K562 (cell line): ENCODE results near the gene SSU72. TPM values are rescaled to one million over a fixed set of nuclear protein-coding genes. Genes with fewer than 3 reads are reported as not detected.
"Not testable (repeated sequence)": the region's sequence is repeated elsewhere in the genome, so short reads cannot be mapped to it uniquely, and the experiment has no call there.

Source experiments
- ATAC-seq: fragments of 200-7000 bp; cut with Tn5 transposase; 3 replicates; pipeline ENCODE4 v1.9.1; 2020; ENCODE audit warnings: moderate library complexity
- BruUV-seq: library from RNA; stranded (reverse); fragments of 400-500 nt; replicated peaks from 2 replicates; lab custom pipeline; 2021; lab: Mats Ljungman, UMichigan
- CTCF ChIA-PET: fragments of 300-600 bp; formaldehyde crosslinking; extraction: SDS; loops from one replicate; lab custom pipeline; 2021; ENCODE audit warnings: low intra/inter-chr PET ratio; lab: Yijun Ruan, JAX
- POLR2A ChIA-PET: fragments of 300-600, 350-650 bp; sonication (Branson Sonifier 250); formaldehyde crosslinking; extraction: SDS; loops from one replicate; lab custom pipeline; 2021; ENCODE audit warnings: antibody characterized with exemption, inconsistent platforms; lab: Yijun Ruan, JAX
- DNase-seq, 4 experiments: peaks; one replicate each; pipeline versions ENCODE4 v3.0.0 to v3.0.0-alpha.2; 2011 to 2018; ENCODE audit warnings: low spot score in 3 of 4, mixed read lengths in 3 of 4; ENCODE audit errors: extremely low read depth in 1 of 4
- FAIRE-seq: peaks from 2 replicates; lab custom pipeline; 2011; peaks lifted over from hg19 to GRCh38; lab: Jason Lieb, UNC
- H2AFZ ChIP-seq: 2 replicates; pipeline ENCODE4 v1.6.0; 2011; ENCODE audit warnings: low read depth, low read length, control low read depth, inconsistent platforms
- H3K27ac ChIP-seq: fragments of 200-600 bp; 3 replicates; pipeline ENCODE4 v1.8.0; 2011; ENCODE audit warnings: low read depth, mild to moderate bottlenecking, control low read depth, inconsistent platforms, low read length, moderate library complexity, mixed read lengths; ENCODE audit errors: extremely low read depth
- H3K27me3 ChIP-seq, 2 experiments: fragments of 300-600 bp in 1 of 2; 2 replicates in 1 of 2; 3 replicates in 1 of 2; pipeline versions ENCODE4 v1.6.0 to v1.8.0; 2011; ENCODE audit warnings: inconsistent platforms in 2 of 2, low read length in 2 of 2, mild to moderate bottlenecking in 1 of 2, mixed read lengths in 1 of 2, moderate library complexity in 1 of 2; ENCODE audit not compliant: control insufficient read depth in 2 of 2, insufficient read depth in 2 of 2
- H3K36me3 ChIP-seq: fragments of 300-600 bp; 3 replicates; pipeline ENCODE4 v1.8.0; 2011; ENCODE audit warnings: mild to moderate bottlenecking, low read length, inconsistent platforms; ENCODE audit not compliant: control insufficient read depth, insufficient read depth
- H3K4me1 ChIP-seq, 2 experiments: fragments of 200-600 bp in 1 of 2; replicated peaks in 1 of 2; 2 replicates in 1 of 2; 3 replicates in 1 of 2; pipeline versions ENCODE4 v1.5.1 to v1.8.0; 2011; ENCODE audit warnings: inconsistent platforms in 2 of 2, low read length in 2 of 2, mild to moderate bottlenecking in 1 of 2, mixed read lengths in 1 of 2, moderate library complexity in 1 of 2; ENCODE audit not compliant: control insufficient read depth in 2 of 2, insufficient read depth in 2 of 2
- H3K4me2 ChIP-seq: 2 replicates; pipeline ENCODE4 v1.6.1; 2011; ENCODE audit warnings: low read length, control low read depth, inconsistent platforms, mixed read lengths; ENCODE audit not compliant: insufficient read depth
- H3K4me3 ChIP-seq: fragments of 200-600 bp; sonication (generic), shearing (Covaris generic); 2 replicates; pipeline ENCODE4 v1.5.1; 2016; ENCODE audit warnings: control low read depth, inconsistent platforms
- H3K79me2 ChIP-seq: fragments of 200-600 bp; 3 replicates; pipeline ENCODE4 v1.8.0; 2011; ENCODE audit warnings: low read length, inconsistent platforms; ENCODE audit not compliant: control insufficient read depth, insufficient read depth
- H3K9ac ChIP-seq, 2 experiments: 2 replicates each; pipeline versions ENCODE4 v1.6.0 to v1.6.1; 2011; ENCODE audit warnings: low read depth in 2 of 2, low read length in 2 of 2, control low read depth in 1 of 2, inconsistent platforms in 1 of 2, mild to moderate bottlenecking in 1 of 2, mixed read lengths in 1 of 2; ENCODE audit not compliant: insufficient read depth in 1 of 2
- H3K9me1 ChIP-seq: one replicate; pipeline ENCODE4 v1.6.0; 2011; ENCODE audit warnings: inconsistent platforms, mild to moderate bottlenecking, low read length, moderate library complexity; ENCODE audit not compliant: control insufficient read depth, insufficient read depth
- H3K9me3 ChIP-seq: replicated peaks from 2 replicates; pipeline ENCODE4 v1.5.1; 2011; ENCODE audit warnings: low read depth, low read length, inconsistent platforms; ENCODE audit not compliant: control insufficient read depth, insufficient read depth
- H4K20me1 ChIP-seq: replicated peaks from 2 replicates; pipeline ENCODE4 v1.6.1; 2011; ENCODE audit warnings: low read length, inconsistent platforms, mixed read lengths; ENCODE audit not compliant: control insufficient read depth, insufficient read depth
- ASH1L ChIP-seq: fragments of 450-650 bp; IDR thresholded peaks from 2 replicates; pipeline ENCODE4 v1.6.1; 2018; ENCODE audit warnings: borderline replicate concordance, mild to moderate bottlenecking, low read depth; ENCODE audit not compliant: partially characterized antibody
- CC2D1A ChIP-seq: fragments of 450-650 bp; IDR thresholded peaks from 2 replicates; pipeline ENCODE4 v1.6.1; 2017; ENCODE audit warnings: mild to moderate bottlenecking
- E2F6 ChIP-seq, 2 experiments: IDR thresholded peaks; 2 replicates each; pipeline ENCODE4 v1.6.1; 2011; ENCODE audit warnings: borderline replicate concordance in 1 of 2, control low read depth in 1 of 2, low read depth in 1 of 2, low read length in 1 of 2, mild to moderate bottlenecking in 1 of 2, mixed read lengths in 1 of 2, moderate library complexity in 1 of 2; ENCODE audit not compliant: insufficient read depth in 1 of 2, insufficient read length in 1 of 2, poor library complexity in 1 of 2, severe bottlenecking in 1 of 2; ENCODE audit errors: extremely low read depth in 1 of 2
- L3MBTL2 ChIP-seq: fragments of 450-650 bp; IDR thresholded peaks from 2 replicates; pipeline ENCODE4 v1.6.1; 2016; ENCODE audit warnings: mild to moderate bottlenecking, moderate library complexity
- MAX ChIP-seq: sonication (generic); formaldehyde crosslinking; IDR thresholded peaks from 2 replicates; pipeline ENCODE4 v1.9.0; 2022; ENCODE audit warnings: mild to moderate bottlenecking, missing genetic modification reagents
- NCOA2 ChIP-seq, 2 experiments: fragments of 450-650 bp; IDR thresholded peaks; 2 replicates each; pipeline ENCODE4 v1.6.1; 2018; ENCODE audit warnings: mild to moderate bottlenecking in 2 of 2, moderate library complexity in 1 of 2; ENCODE audit not compliant: partially characterized antibody in 2 of 2
- WGBS: fragments of 100-300 bp; shearing (Covaris generic); methylation state at CpG from one replicate; pipeline ENCODE4 v1.1.6; 2016; ENCODE audit warnings: low coverage, mixed read lengths; ENCODE audit not compliant: insufficient coverage; ENCODE audit errors: missing lambda C conversion rate; 5-methylcytosine and 5-hydroxymethylcytosine counted together
- in situ Hi-C: fragments of 300-500 bp; cut with MboI; formaldehyde crosslinking; loops from 4 replicates; pipeline ENCODE4 v1.15.0; 2018; ENCODE audit warnings: inconsistent platforms, mixed read lengths
- intact Hi-C: fragments of 100-400 bp; cut with micrococcal nuclease; formaldehyde crosslinking; loops from 2 replicates; pipeline ENCODE4 v1.14.2; 2022
- polyA plus RNA-seq, 8 experiments: library from polyadenylated mRNA; depleted of rRNA in 4 of 8; stranded (reverse) in 5 of 8; unstranded in 3 of 8; fragments of >200 nt; fragmentation: Nextera tagmentation in 2 of 8; fragmentation: Illumina TruSeq in 1 of 8; extraction: Ambion mirVana in 2 of 8; extraction: Trizol in 1 of 8; gene quantifications; 2 replicates each; pipeline versions ENCODE4 v1.2.1 to v1.2.3, GENCODE V29; 2011 to 2014; ENCODE audit warnings: inconsistent platforms in 1 of 8, missing spikeins in 1 of 8
- total RNA-seq, 7 experiments: library from RNA; depleted of rRNA in 6 of 7; stranded (reverse); fragments of >200 nt in 6 of 7; fragmentation: Illumina TruSeq in 2 of 7; extraction: Trizol in 2 of 7; gene quantifications; 2 replicates each; pipeline versions ENCODE4 v1.2.1 to v1.2.3, GENCODE V29; 2011 to 2021; ENCODE audit warnings: low replicate concordance in 1 of 7

Gene SSU72
- total and polyA plus RNA-seq, 9 of the 15 experiments (the other 6 are each of a cell fraction or from before 2014, with no cell fraction given): 70.8 to 201 (median 94.6) TPM

GRCh38 chr1:1595341-1595740, 20.7 kb upstream of the SSU72 start:
- FAIRE-seq: peak; percentile 80
- H3K9me1 ChIP-seq, DNase-seq, ATAC-seq, H3K79me2 ChIP-seq, H3K9ac ChIP-seq, intact Hi-C loops, H3K9me3 ChIP-seq, H3K4me3 ChIP-seq, H3K4me2 ChIP-seq, H4K20me1 ChIP-seq, BruUV-seq, in situ Hi-C loops, CTCF ChIA-PET, H3K27ac ChIP-seq, POLR2A ChIA-PET, H3K27me3 ChIP-seq, H3K36me3 ChIP-seq, H2AFZ ChIP-seq: not testable (repeated sequence)
- H3K4me1 ChIP-seq: peaks cover 13 to 50% of the 10 kb centered on the region in 2 experiments; a peak in 4 of 5 replicates
- TF ChIP-seq CC2D1A (0 out of 2 replicates have a peak, but pooled peaks have one; percentile 10), ASH1L (peak; percentile 6)
- 33% methylated on average over 2 of the region's 2 CpGs for WGBS

GRCh38 chr1:1594602-1595260, 20.1 kb upstream of the SSU72 start:
- intact Hi-C loops: no loop called here
- in situ Hi-C loops: no loop called here
- peaks cover 11 to 46% of the 10 kb centered on the region in 2 experiments; a peak in 4 of 5 replicates for H3K4me1 ChIP-seq
- peak; percentile 84 for TF ChIP-seq MAX
- peak in 1 of 2 experiments; percentile 58 for TF ChIP-seq E2F6 (IDR thresholded peaks at IDR 0.05; ENCODE audit: borderline replicate concordance in 1 of 2, extremely low read depth in 1 of 2, insufficient read depth in 1 of 2, insufficient read length in 1 of 2, low read depth in 1 of 2, low read length in 1 of 2, poor library complexity in 1 of 2, severe bottlenecking in 1 of 2)
- TF ChIP-seq NCOA2 (IDR thresholded peaks at IDR 0.05; ENCODE audit: partially characterized antibody in 2 of 2): no peak
- 0 out of 2 replicates have a peak, but pooled peaks have one; percentile 16 for TF ChIP-seq L3MBTL2
- TF ChIP-seq, all 486 proteins: peak for 3
- H3K4me2 ChIP-seq: no peak overlapping the region
- peak in 1 of 4 experiments; percentile 12 for DNase-seq
- peaks cover 2% of the 10 kb centered on the region; the same call in 1 of the 2 replicates for H3K9me3 ChIP-seq
- ChIA-PET POLR2A (interaction anchor here (0.7 kb wide), 1 partner anchor 443 kb away, joined by 3 read pairs; no protein-coding TSS in a partner anchor), CTCF (no interaction called here)
- 41% methylated on average over 9 of the region's 10 CpGs for WGBS
- peak overlapping the region in 1 of 2 experiments; percentile 76; a peak in 2 of 4 replicates for H3K9ac ChIP-seq
- ATAC-seq: peak; percentile 31
- H3K27me3 ChIP-seq: no peaks in the 10 kb centered on the region
- no peaks in the 10 kb centered on the region for H3K9me1 ChIP-seq
- H4K20me1 ChIP-seq: no peaks in the 10 kb centered on the region; the same call in 1 of the 2 replicates
- H3K36me3 ChIP-seq: no peaks in the 10 kb centered on the region
- no peaks in the 10 kb centered on the region for H3K79me2 ChIP-seq
- BruUV-seq: no TSS peak
- H2AFZ ChIP-seq: peak overlapping the region; percentile 44
- no peak overlapping the region for H3K4me3 ChIP-seq
- no peak overlapping the region; the same call in 2 of the 3 replicates for H3K27ac ChIP-seq
- FAIRE-seq: peak; percentile 71
